Stomach (tissue), 4 donors: ENCODE data around the gene LIG1.

Experiments used
- POLR2A ChIP-seq, 4 donors: fragments of 450-650 bp; IDR thresholded peaks; one replicate each; pipeline ENCODE4 v1.6.1; 2016; ENCODE audit warnings: antibody characterized with exemption in 4 of 4, control low read depth in 2 of 4, mild to moderate bottlenecking in 1 of 4, moderate library complexity in 1 of 4
- POLR2AphosphoS5 ChIP-seq, 3 donors: sonication (generic); formaldehyde crosslinking; IDR thresholded peaks; one replicate each; pipeline ENCODE4 v1.6.1; 2016; ENCODE audit warnings: antibody characterized with exemption in 3 of 3
- TF ChIP-seq, protein P1 (sequence below), 7 experiments: fragments of 450-650 bp in 4 of 7; fragments of 200-600 bp in 3 of 7; sonication (generic) in 3 of 7; IDR thresholded peaks; one replicate each; pipeline ENCODE4 v1.5.1; 2016 to 2019; ENCODE audit warnings: antibody characterized with exemption in 7 of 7, control low read depth in 2 of 7, mild to moderate bottlenecking in 1 of 7

DNA sequence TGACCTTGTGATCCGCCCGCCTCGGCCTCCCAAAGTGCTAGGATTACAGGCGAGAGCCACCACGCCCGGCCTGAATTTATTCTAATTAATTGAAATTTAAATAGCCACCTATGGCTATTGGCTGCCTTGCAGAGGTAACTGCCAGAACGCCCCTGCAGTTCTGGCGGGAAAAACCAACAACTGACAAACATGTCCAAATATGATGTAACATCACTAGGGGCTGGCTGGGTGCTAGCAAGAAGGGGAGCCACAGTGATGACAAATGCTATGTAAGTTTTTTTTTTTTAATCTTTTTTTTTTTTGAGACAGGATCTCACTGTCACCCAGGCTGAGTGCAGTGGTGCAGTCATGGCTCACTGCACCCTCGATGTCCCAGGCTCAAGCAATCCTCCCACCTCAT is 13.2 kb upstream of the LIG1 start:
- TF ChIP-seq, protein P1, sequence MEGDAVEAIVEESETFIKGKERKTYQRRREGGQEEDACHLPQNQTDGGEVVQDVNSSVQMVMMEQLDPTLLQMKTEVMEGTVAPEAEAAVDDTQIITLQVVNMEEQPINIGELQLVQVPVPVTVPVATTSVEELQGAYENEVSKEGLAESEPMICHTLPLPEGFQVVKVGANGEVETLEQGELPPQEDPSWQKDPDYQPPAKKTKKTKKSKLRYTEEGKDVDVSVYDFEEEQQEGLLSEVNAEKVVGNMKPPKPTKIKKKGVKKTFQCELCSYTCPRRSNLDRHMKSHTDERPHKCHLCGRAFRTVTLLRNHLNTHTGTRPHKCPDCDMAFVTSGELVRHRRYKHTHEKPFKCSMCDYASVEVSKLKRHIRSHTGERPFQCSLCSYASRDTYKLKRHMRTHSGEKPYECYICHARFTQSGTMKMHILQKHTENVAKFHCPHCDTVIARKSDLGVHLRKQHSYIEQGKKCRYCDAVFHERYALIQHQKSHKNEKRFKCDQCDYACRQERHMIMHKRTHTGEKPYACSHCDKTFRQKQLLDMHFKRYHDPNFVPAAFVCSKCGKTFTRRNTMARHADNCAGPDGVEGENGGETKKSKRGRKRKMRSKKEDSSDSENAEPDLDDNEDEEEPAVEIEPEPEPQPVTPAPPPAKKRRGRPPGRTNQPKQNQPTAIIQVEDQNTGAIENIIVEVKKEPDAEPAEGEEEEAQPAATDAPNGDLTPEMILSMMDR (IDR thresholded peaks at IDR 0.05): no peak
- no peak for TF ChIP-seq POLR2AphosphoS5 (IDR thresholded peaks at IDR 0.05)
- no peak for TF ChIP-seq POLR2A (IDR thresholded peaks at IDR 0.05)
